OCI-LY7 (cell line): ENCODE results near the gene SEC31A.

ENCODE experiments used
- CTCF ChIP-seq: fragments of 200-600 bp; sonication (generic); conservative IDR thresholded peaks from 2 replicates; pipeline ENCODE4 v1.5.1; 2014; ENCODE audit warnings: mild to moderate bottlenecking, antibody characterized with exemption, low read length, moderate library complexity, mixed read lengths
- EZH2phosphoT487 ChIP-seq: fragments of 200-600 bp; sonication (generic); IDR thresholded peaks from 2 replicates; pipeline ENCODE4 v1.6.1; 2018; ENCODE audit warnings: low read depth, borderline replicate concordance, mild to moderate bottlenecking, mixed run types, antibody characterized with exemption, low read length, moderate library complexity, mixed read lengths

GRCh38 chr4:82885410-82885809 is 5.5 kb downstream of the SEC31A start:
- TF ChIP-seq EZH2phosphoT487 = no peak
- TF ChIP-seq CTCF = no peak
